Breast epithelium (tissue), 4 donors: Measurements from ENCODE around the gene TCAF1. TPM values are rescaled to one million over a fixed set of nuclear protein-coding genes. Genes with fewer than 3 reads are reported as not detected.

ENCODE experiments used
- DNase-seq, 2 donors: peaks; one replicate each; pipeline ENCODE4 v3.0.0-alpha.2; 2019; ENCODE audit warnings: low spot score in 2 of 2
- H3K27ac ChIP-seq, 2 donors: fragments of 200-600 bp; sonication (generic) in 1 of 2; one replicate each; pipeline ENCODE4 v1.5.1; 2016 to 2019; ENCODE audit warnings: mild to moderate bottlenecking in 1 of 2
- H3K27me3 ChIP-seq, 2 donors: fragments of 200-600 bp; sonication (generic) in 1 of 2; one replicate each; pipeline versions ENCODE4 v1.5.1 to v1.6.0; 2017 to 2019; ENCODE audit warnings: control low read depth in 1 of 2, mild to moderate bottlenecking in 1 of 2
- H3K36me3 ChIP-seq: fragments of 200-600 bp; one replicate; pipeline ENCODE4 v1.5.1; 2019
- H3K4me1 ChIP-seq, 2 donors: fragments of 200-600 bp; sonication (generic); one replicate each; pipeline ENCODE4 v1.5.1; 2016 to 2019; ENCODE audit warnings: control low read depth in 1 of 2
- H3K4me3 ChIP-seq, 3 donors: fragments of 200-600 bp; sonication (generic); 1 replicate in 2 of 3; 2 replicates in 1 of 3; pipeline ENCODE4 v1.5.1; 2016 to 2019; ENCODE audit warnings: mild to moderate bottlenecking in 3 of 3, moderate library complexity in 2 of 3
- H3K9me3 ChIP-seq, 2 donors: fragments of 200-600 bp; sonication (generic) in 1 of 2; one replicate each; pipeline ENCODE4 v1.5.1; 2016 to 2019; ENCODE audit warnings: control low read depth in 1 of 2
- CTCF ChIP-seq, 3 donors: fragments of 450-650 bp; IDR thresholded peaks; one replicate each; pipeline ENCODE4 v1.5.1; 2016 to 2017; ENCODE audit warnings: antibody characterized with exemption in 3 of 3, mild to moderate bottlenecking in 3 of 3, moderate library complexity in 3 of 3
- POLR2A ChIP-seq: fragments of 450-650 bp; IDR thresholded peaks from one replicate; pipeline ENCODE4 v1.6.1; 2016; ENCODE audit warnings: antibody characterized with exemption, mild to moderate bottlenecking, moderate library complexity
- POLR2AphosphoS5 ChIP-seq, 3 donors: sonication (generic); formaldehyde crosslinking; IDR thresholded peaks; one replicate each; pipeline ENCODE4 v1.6.1; 2017; ENCODE audit warnings: antibody characterized with exemption in 3 of 3
- intact Hi-C: fragments of 100-400 bp; cut with DNase I; formaldehyde crosslinking; loops from one replicate; pipeline ENCODE4 v1.15.1; 2023; ENCODE audit warnings: low total_unique reads
- total RNA-seq, 3 donors: library from RNA; depleted of rRNA; stranded (reverse); fragments of >200 nt; gene quantifications; one replicate each; pipeline ENCODE4 v1.1.0, GENCODE V29; 2016

TCAF1 gene
- total RNA-seq, 3 donors from 2014 or later, result 44.5 to 51.4 (median 49.8) TPM

GRCh38 chr7:143902332-143902899 is 440 bp upstream of the TCAF1 start:
- H3K27me3 ChIP-seq, result no peaks in the 10 kb centered on the region
- H3K27ac ChIP-seq, result peak overlapping the region; percentile 91 to 97
- H3K36me3 ChIP-seq, result no peaks in the 10 kb centered on the region
- TF ChIP-seq POLR2AphosphoS5 (IDR thresholded peaks at IDR 0.05) (no peak), POLR2A (no peak), CTCF (IDR thresholded peaks at IDR 0.05) (no peak)
- H3K9me3 ChIP-seq, result no peaks in the 10 kb centered on the region
- intact Hi-C loops, result no loop called here
- H3K4me3 ChIP-seq, result peak overlapping the region; percentile 79 to 88 (median 84)
- DNase-seq, result no peak
- peaks cover 0 to 10% of the 10 kb centered on the region in 2 donors for H3K4me1 ChIP-seq

- H3K27ac ChIP-seq, result peak overlapping the region; percentile 91 to 97
- H3K4me1 ChIP-seq, result peaks cover 0 to 10% of the 10 kb centered on the region in 2 donors
- peak; percentile 37 to 52 for DNase-seq
- H3K36me3 ChIP-seq, result no peaks in the 10 kb centered on the region
- TF ChIP-seq CTCF (IDR thresholded peaks at IDR 0.05), result no peak
- TF ChIP-seq POLR2A, result no peak
- TF ChIP-seq POLR2AphosphoS5 (IDR thresholded peaks at IDR 0.05), result no peak
- peak overlapping the region; percentile 79 to 88 (median 84) for H3K4me3 ChIP-seq
- no peaks in the 10 kb centered on the region for H3K9me3 ChIP-seq
- H3K27me3 ChIP-seq, result no peaks in the 10 kb centered on the region
- intact Hi-C loops, result no loop called here
Measured at GRCh38 chr7:143901332-143901667, 676 bp downstream of the TCAF1 start.

- H3K4me1 ChIP-seq, result peaks cover 0 to 10% of the 10 kb centered on the region in 2 donors
- no peaks in the 10 kb centered on the region for H3K36me3 ChIP-seq
- no peak for DNase-seq
- H3K27ac ChIP-seq, result peak overlapping the region; percentile 62 to 91
- intact Hi-C loops, result no loop called here
- H3K9me3 ChIP-seq, result no peaks in the 10 kb centered on the region
- H3K27me3 ChIP-seq, result no peaks in the 10 kb centered on the region
- H3K4me3 ChIP-seq, result peak overlapping the region in 2 of 3 donors; percentile 84 to 88
- TF ChIP-seq POLR2A (no peak), CTCF (IDR thresholded peaks at IDR 0.05) (no peak), POLR2AphosphoS5 (IDR thresholded peaks at IDR 0.05) (no peak)
Measured at GRCh38 chr7:143900230-143900766, 1.7 kb downstream of the TCAF1 start.

GRCh38 chr7:143898810-143899209 is 3.2 kb downstream of the TCAF1 start:
- Histone ChIP-seq H3K27me3 (no peaks in the 10 kb centered on the region), H3K4me3 (no peak overlapping the region), H3K36me3 (no peaks in the 10 kb centered on the region), H3K9me3 (no peaks in the 10 kb centered on the region), H3K27ac (no peak overlapping the region), H3K4me1 (peaks cover 0 to 10% of the 10 kb centered on the region in 2 donors)
- TF ChIP-seq POLR2A (no peak), POLR2AphosphoS5 (IDR thresholded peaks at IDR 0.05) (no peak), CTCF (IDR thresholded peaks at IDR 0.05) (no peak)
- no peak for DNase-seq
- intact Hi-C loops, result no loop called here

- DNase-seq, result no peak
- intact Hi-C loops, result no loop called here
- TF ChIP-seq CTCF (IDR thresholded peaks at IDR 0.05), result no peak
- TF ChIP-seq POLR2A, result no peak
- TF ChIP-seq POLR2AphosphoS5 (IDR thresholded peaks at IDR 0.05), result no peak
Measured at GRCh38 chr7:143896667-143897066, 5.3 kb downstream of the TCAF1 start.

More at GRCh38 chr7:143896667-143897066, 5.3 kb downstream of the TCAF1 start:
- H3K9me3 ChIP-seq, result peaks cover 0 to 4% of the 10 kb centered on the region in 2 donors
- no peaks in the 10 kb centered on the region for H3K27me3 ChIP-seq
- H3K4me1 ChIP-seq, result peaks cover 0 to 10% of the 10 kb centered on the region in 2 donors
- no peak overlapping the region for H3K4me3 ChIP-seq
- H3K27ac ChIP-seq, result no peak overlapping the region
- no peaks in the 10 kb centered on the region for H3K36me3 ChIP-seq
